HL-60/S4 (cell line): ENCODE data around the gene TNS1.

Source experiments
- in situ Hi-C: fragments of 300-500 bp; cut with MboI; formaldehyde crosslinking; loops from 2 replicates; pipeline ENCODE4 v1.14.3; 2022; ENCODE audit warnings: low sequenced_read_pairs

Gene TNS1

GRCh38 chr2:217803653-217803960 is 199.2 kb downstream of the TNS1 start:
- in situ Hi-C loops = no loop called here

GRCh38 chr2:217802876-217803652 is 199.7 kb downstream of the TNS1 start:
- in situ Hi-C loops = no loop called here

- in situ Hi-C loops = no loop called here
Observed at GRCh38 chr2:217802266-217802665, 200.5 kb downstream of the TNS1 start.

- in situ Hi-C loops = no loop called here
Observed at GRCh38 chr2:217801711-217802110, 201.1 kb downstream of the TNS1 start.

GRCh38 chr2:217801115-217801531 is 201.7 kb downstream of the TNS1 start:
- in situ Hi-C loops = no loop called here

- in situ Hi-C loops = no loop called here
Observed at GRCh38 chr2:217800433-217801114, 202.2 kb downstream of the TNS1 start.

GRCh38 chr2:217799563-217800432 is 203.0 kb downstream of the TNS1 start:
- in situ Hi-C loops = loop anchor here (10.0 kb wide), 1 partner anchor 185 kb away; no protein-coding TSS in a partner anchor

- in situ Hi-C loops = loop anchor here (10.0 kb wide), 1 partner anchor 186 kb away; no protein-coding TSS in a partner anchor
Observed at GRCh38 chr2:217798743-217799562, 203.8 kb downstream of the TNS1 start.

GRCh38 chr2:217798191-217798590 is 204.6 kb downstream of the TNS1 start:
- in situ Hi-C loops = loop anchor here (10.0 kb wide), 1 partner anchor 187 kb away; no protein-coding TSS in a partner anchor

GRCh38 chr2:217797661-217798069 is 205.1 kb downstream of the TNS1 start:
- in situ Hi-C loops = loop anchor here (10.0 kb wide), 1 partner anchor 187 kb away; no protein-coding TSS in a partner anchor

- in situ Hi-C loops = loop anchor here (10.0 kb wide), 1 partner anchor 188 kb away; no protein-coding TSS in a partner anchor
Observed at GRCh38 chr2:217797165-217797564, 205.6 kb downstream of the TNS1 start.

- in situ Hi-C loops = loop anchor here (10.0 kb wide), 1 partner anchor 189 kb away; no protein-coding TSS in a partner anchor
Observed at GRCh38 chr2:217795706-217796465, 206.9 kb downstream of the TNS1 start.

- in situ Hi-C loops = loop anchor here (10.0 kb wide), 1 partner anchor 190 kb away; no protein-coding TSS in a partner anchor
Observed at GRCh38 chr2:217795067-217795466, 207.7 kb downstream of the TNS1 start.

- in situ Hi-C loops = loop anchor here (5.0 to 10.0 kb wide), 2 partner anchors 93 to 190 kb away; no protein-coding TSS in a partner anchor
Observed at GRCh38 chr2:217794133-217794986, 208.4 kb downstream of the TNS1 start.

GRCh38 chr2:217793566-217794132 is 209.1 kb downstream of the TNS1 start:
- in situ Hi-C loops = loop anchor here (5.0 to 10.0 kb wide), 2 partner anchors 94 to 191 kb away; no protein-coding TSS in a partner anchor

GRCh38 chr2:217792626-217793527 is 209.9 kb downstream of the TNS1 start:
- in situ Hi-C loops = loop anchor here (5.0 to 10.0 kb wide), 2 partner anchors 94 to 192 kb away; no protein-coding TSS in a partner anchor

- in situ Hi-C loops = loop anchor here (5.0 to 10.0 kb wide), 2 partner anchors 96 to 193 kb away; no protein-coding TSS in a partner anchor
Observed at GRCh38 chr2:217791551-217791950, 211.2 kb downstream of the TNS1 start.
